Prostate gland (tissue), 2 donors: Measurements from ENCODE around the gene EHD3.

Experiments used
- CTCF ChIP-seq, 4 experiments: fragments of 200-600 bp in 2 of 4; fragments of 450-650 bp in 2 of 4; sonication (generic) in 2 of 4; IDR thresholded peaks; 1 replicate in 3 of 4; 2 replicates in 1 of 4; pipeline ENCODE4 v1.5.1; 2016 to 2019; ENCODE audit warnings: antibody characterized with exemption in 4 of 4, mild to moderate bottlenecking in 2 of 4, moderate library complexity in 2 of 4
- POLR2A ChIP-seq: fragments of 450-650 bp; IDR thresholded peaks from one replicate; pipeline ENCODE4 v1.6.1; 2016; ENCODE audit warnings: antibody characterized with exemption, mild to moderate bottlenecking
- POLR2AphosphoS5 ChIP-seq: sonication (generic); formaldehyde crosslinking; IDR thresholded peaks from one replicate; pipeline ENCODE4 v1.6.1; 2017; ENCODE audit warnings: antibody characterized with exemption

DNA sequence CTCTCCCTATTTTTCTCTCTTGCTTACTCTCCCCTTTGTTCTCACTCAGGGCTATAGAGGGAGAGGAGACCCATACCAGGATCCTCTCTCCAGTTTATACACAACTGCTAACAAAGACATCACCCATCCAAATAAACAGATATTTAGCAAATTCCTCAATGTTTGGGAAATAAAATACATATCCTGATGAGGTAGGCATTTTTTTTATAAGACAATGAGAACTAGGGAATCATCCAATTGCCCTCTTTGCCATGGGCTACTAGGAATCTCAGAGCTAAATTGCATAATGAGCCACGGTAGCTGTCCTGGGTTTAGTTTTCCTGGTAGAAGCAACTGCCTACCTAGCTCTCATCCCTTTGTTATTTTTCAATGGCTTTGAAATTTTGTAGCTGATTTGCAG, 43.8 kb upstream of the EHD3 start:
- TF ChIP-seq CTCF (IDR thresholded peaks at IDR 0.05) (no peak), POLR2A (no peak), POLR2AphosphoS5 (no peak)
